Activated CD4-positive, alpha-beta memory T cell treated with anti-CD3 and anti-CD28 coated beads for 36 hours (primary cell): ENCODE data around the gene ST6GALNAC3. TPM values are rescaled to one million over a fixed set of nuclear protein-coding genes. Genes with fewer than 3 reads are reported as not detected.
A peak's percentile ranks its signal among the peaks of the same experiment; 100 is the strongest.
"Not testable (repeated sequence)": the region's sequence is repeated elsewhere in the genome, so short reads cannot be mapped to it uniquely, and the experiment has no call there.

Source experiments
- CTCF ChIA-PET: fragments of 350-600 bp; sonication (Branson Sonifier 250); formaldehyde crosslinking; loops from one replicate; lab custom pipeline; 2021; ENCODE audit warnings: antibody characterized with exemption, inconsistent platforms; lab: Charles Lee
- POLR2A ChIA-PET: fragments of 350-600 bp; sonication (Branson Sonifier 250); formaldehyde crosslinking; loops from one replicate; lab custom pipeline; 2021; ENCODE audit warnings: antibody characterized with exemption; lab: Charles Lee
- DNase-seq: peaks from one replicate; pipeline ENCODE4 v3.0.0-alpha.2; 2020
- H3K27ac Mint-ChIP-seq: one replicate; pipeline ENCODE4 v1.8.0; 2021; ENCODE audit warnings: mixed read lengths
- H3K27me3 Mint-ChIP-seq: one replicate; pipeline ENCODE4 v1.8.0; 2021; ENCODE audit warnings: mixed read lengths
- H3K36me3 Mint-ChIP-seq: one replicate; pipeline ENCODE4 v1.8.0; 2021; ENCODE audit warnings: mixed read lengths
- H3K4me1 Mint-ChIP-seq: one replicate; pipeline ENCODE4 v1.8.0; 2021; ENCODE audit warnings: low read depth, mixed read lengths
- H3K4me3 Mint-ChIP-seq: one replicate; pipeline ENCODE4 v1.8.0; 2021; ENCODE audit warnings: mild to moderate bottlenecking, mixed read lengths
- H3K9me3 Mint-ChIP-seq: one replicate; pipeline ENCODE4 v1.8.0; 2021; ENCODE audit warnings: mixed read lengths
- intact Hi-C: fragments of 100-400 bp; cut with micrococcal nuclease; formaldehyde crosslinking; loops from one replicate; pipeline ENCODE4 v1.15.1; 2023
- total RNA-seq, 2 experiments: library from RNA; stranded (reverse); gene quantifications; one replicate each; pipeline ENCODE4 v1.2.3, GENCODE V29; 2021

The ST6GALNAC3 gene
- total RNA-seq, 2 experiments from 2014 or later, result 0.26 to 0.41 TPM

- CTCF ChIA-PET, H3K27ac Mint-ChIP-seq, H3K36me3 Mint-ChIP-seq, H3K4me1 Mint-ChIP-seq, H3K27me3 Mint-ChIP-seq, intact Hi-C loops, DNase-seq, H3K4me3 Mint-ChIP-seq, POLR2A ChIA-PET: not testable (repeated sequence)
- H3K9me3 Mint-ChIP-seq, result peaks cover 13% of the 10 kb centered on the region
These were observed 168.0 kb downstream of the ST6GALNAC3 start for GRCh38 chr1:76242587-76242986.

DNA sequence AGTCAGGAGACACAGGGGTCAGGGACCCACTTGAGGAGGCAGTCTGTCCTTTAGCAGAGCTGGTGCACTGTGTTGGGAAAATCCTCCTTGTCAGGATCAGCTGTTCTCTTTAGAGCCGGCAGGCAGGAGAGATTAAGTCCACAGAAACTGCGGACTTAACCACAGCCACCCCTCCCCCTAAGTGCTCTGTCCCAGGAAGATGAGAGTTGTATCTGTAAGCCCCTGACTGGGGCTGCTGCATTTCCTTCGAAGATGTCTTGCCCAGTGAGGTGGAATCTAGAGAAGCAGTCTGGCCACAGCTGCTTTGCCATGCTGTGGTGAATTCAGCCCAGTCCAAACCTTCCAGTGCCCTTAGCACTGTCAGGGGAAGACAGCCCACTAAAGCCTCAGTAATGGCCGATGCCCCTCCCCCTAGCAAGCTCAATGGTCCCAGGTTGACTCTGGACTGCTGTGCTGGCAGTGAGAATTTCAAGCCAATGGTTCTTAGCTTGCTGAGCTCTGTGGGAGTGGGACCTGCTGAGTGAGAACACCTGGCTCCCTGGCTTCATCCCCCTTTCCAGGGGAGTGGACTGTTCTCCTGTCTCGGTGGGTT lies 172.8 kb downstream of the ST6GALNAC3 start:
- no peaks in the 10 kb centered on the region for H3K4me1 Mint-ChIP-seq
- intact Hi-C loops, result no loop called here
- H3K27me3 Mint-ChIP-seq, result no peaks in the 10 kb centered on the region
- POLR2A ChIA-PET, result no interaction called here
- peaks cover 13% of the 10 kb centered on the region for H3K9me3 Mint-ChIP-seq
- DNase-seq, result no peak
- no peak overlapping the region for H3K27ac Mint-ChIP-seq
- CTCF ChIA-PET, result no interaction called here
- no peak overlapping the region for H3K4me3 Mint-ChIP-seq
- peaks cover 3% of the 10 kb centered on the region for H3K36me3 Mint-ChIP-seq

GRCh38 chr1:76250271-76250670 lies 175.7 kb downstream of the ST6GALNAC3 start:
- CTCF ChIA-PET, result no interaction called here
- POLR2A ChIA-PET, result no interaction called here

DNA sequence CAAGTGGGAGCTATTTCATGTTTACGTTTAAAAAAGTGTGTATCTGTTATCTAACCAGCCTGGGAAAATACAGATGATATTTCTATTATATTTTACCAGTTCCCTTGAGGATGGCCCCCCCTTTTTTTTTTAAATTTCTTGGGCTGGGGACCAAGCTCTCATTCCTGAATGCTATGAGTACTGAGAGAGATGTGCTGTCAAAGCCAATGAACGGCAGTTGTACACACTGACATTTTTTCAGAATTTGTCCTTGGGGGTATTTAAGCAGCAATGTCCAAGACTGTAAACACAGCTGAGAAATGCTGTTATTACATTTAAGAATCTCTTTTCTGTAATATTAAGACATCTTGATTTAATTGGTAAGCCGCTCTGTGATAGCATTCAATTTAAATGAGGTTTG lies 177.9 kb downstream of the ST6GALNAC3 start:
- no peaks in the 10 kb centered on the region for H3K36me3 Mint-ChIP-seq
- ChIA-PET POLR2A (no interaction called here), CTCF (no interaction called here)
- DNase-seq, result no peak
- no peak overlapping the region for H3K27ac Mint-ChIP-seq
- H3K4me1 Mint-ChIP-seq, result peaks cover 27% of the 10 kb centered on the region
- no peaks in the 10 kb centered on the region for H3K27me3 Mint-ChIP-seq
- intact Hi-C loops, result no loop called here
- no peaks in the 10 kb centered on the region for H3K9me3 Mint-ChIP-seq
- H3K4me3 Mint-ChIP-seq, result no peak overlapping the region

More at GRCh38 chr1:76250271-76250670, 175.7 kb downstream of the ST6GALNAC3 start:
- H3K36me3 Mint-ChIP-seq, result no peaks in the 10 kb centered on the region
- H3K27me3 Mint-ChIP-seq, result no peaks in the 10 kb centered on the region
- intact Hi-C loops, result no loop called here
- peaks cover 13% of the 10 kb centered on the region for H3K4me1 Mint-ChIP-seq
- no peak for DNase-seq
- no peak overlapping the region for H3K27ac Mint-ChIP-seq
- H3K9me3 Mint-ChIP-seq, result no peaks in the 10 kb centered on the region
- no peak overlapping the region for H3K4me3 Mint-ChIP-seq

DNA sequence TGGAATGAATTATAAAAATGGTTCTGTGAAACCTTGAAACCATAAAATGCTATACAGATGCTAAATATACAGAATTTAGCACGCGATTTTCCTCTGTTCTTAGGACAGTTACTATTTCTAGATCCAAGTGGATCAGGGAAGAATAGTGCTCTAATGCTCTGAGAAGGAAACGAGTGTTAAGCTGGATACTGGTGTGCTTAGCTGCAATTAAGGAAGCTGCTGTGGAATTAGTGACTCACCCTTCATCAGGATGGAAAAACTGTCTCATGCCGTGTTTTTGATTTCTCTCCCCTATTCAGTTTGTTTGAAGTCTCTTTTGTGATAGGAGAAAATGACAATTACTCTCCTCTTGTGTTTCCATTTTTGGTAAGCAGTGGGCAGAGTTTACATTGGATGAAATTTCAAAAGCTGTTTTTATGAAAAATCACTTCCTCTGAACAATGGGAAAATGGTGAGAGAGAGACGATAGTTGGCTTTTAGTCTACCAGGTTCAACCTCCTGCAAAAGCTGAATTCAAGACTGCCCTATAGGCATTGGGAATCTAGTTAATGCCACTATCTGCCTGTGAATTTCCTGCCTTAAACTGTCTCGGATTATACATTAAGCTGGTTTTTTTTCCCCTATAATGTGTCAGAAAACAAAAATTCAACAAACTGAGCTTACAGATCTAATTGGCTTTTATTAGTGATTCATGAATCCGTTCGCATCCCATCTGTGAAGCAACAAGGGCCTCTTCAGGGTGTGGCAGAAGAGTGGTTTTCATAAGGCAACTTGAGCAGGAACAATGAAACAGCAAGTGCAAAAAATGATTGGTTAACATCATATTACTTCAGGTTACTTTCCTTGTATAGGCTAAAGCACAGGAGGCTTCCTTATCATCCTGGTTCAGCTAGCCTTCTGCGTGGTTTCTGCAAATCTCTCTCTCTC lies 179.8 kb downstream of the ST6GALNAC3 start:
- intact Hi-C loops, result loop anchor here (2.0 kb wide), 1 partner anchor 14 kb away; no protein-coding TSS in a partner anchor
- no peaks in the 10 kb centered on the region for H3K36me3 Mint-ChIP-seq
- H3K4me3 Mint-ChIP-seq, result no peak overlapping the region
- H3K27ac Mint-ChIP-seq, result no peak overlapping the region
- DNase-seq, result no peak
- H3K27me3 Mint-ChIP-seq, result no peaks in the 10 kb centered on the region
- peaks cover 40% of the 10 kb centered on the region for H3K4me1 Mint-ChIP-seq
- no peaks in the 10 kb centered on the region for H3K9me3 Mint-ChIP-seq
- POLR2A ChIA-PET, result interaction anchor here (0.6 kb wide), 1 partner anchor 29 kb away, joined by 3 read pairs; no protein-coding TSS in a partner anchor
- CTCF ChIA-PET, result interaction anchor here (0.7 kb wide), 1 partner anchor 100 kb away, joined by 4 read pairs; no protein-coding TSS in a partner anchor

- Mint-ChIP-seq H3K36me3 (no peaks in the 10 kb centered on the region), H3K27me3 (no peaks in the 10 kb centered on the region), H3K4me3 (no peak overlapping the region), H3K9me3 (no peaks in the 10 kb centered on the region), H3K27ac (no peak overlapping the region), H3K4me1 (peaks cover 53% of the 10 kb centered on the region)
- ChIA-PET POLR2A (no interaction called here), CTCF (no interaction called here)
- no peak for DNase-seq
- intact Hi-C loops, result loop anchor here (1.0 kb wide), 1 partner anchor 36 kb away; no protein-coding TSS in a partner anchor
These were observed 182.0 kb downstream of the ST6GALNAC3 start for GRCh38 chr1:76256289-76257223.

DNA sequence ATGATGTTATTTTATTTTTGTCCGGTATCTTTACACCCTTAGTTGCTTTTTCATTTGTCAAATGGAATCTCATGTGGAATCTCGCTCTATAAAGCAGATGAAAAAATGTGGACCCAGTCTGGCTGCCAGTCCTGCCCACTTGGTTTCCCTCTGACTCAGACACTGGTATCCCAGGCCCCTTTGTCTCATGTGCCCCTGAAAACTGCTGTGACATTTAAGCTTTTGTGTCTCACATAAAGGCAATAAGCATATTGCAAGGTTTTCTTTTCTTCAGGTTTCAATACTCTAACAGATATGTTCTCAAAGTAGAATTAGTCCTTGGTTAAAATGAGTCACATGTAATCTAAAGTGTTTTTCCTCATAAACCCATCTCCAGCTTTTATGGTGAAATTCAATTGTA lies 183.3 kb downstream of the ST6GALNAC3 start:
- ChIA-PET CTCF (no interaction called here), POLR2A (no interaction called here)
- intact Hi-C loops, result loop anchor here (1.0 kb wide), 1 partner anchor 11 kb away; no protein-coding TSS in a partner anchor
- H3K36me3 Mint-ChIP-seq, result no peaks in the 10 kb centered on the region
- H3K4me1 Mint-ChIP-seq, result peaks cover 53% of the 10 kb centered on the region
- no peaks in the 10 kb centered on the region for H3K27me3 Mint-ChIP-seq
- no peaks in the 10 kb centered on the region for H3K9me3 Mint-ChIP-seq
- DNase-seq, result no peak
- H3K27ac Mint-ChIP-seq, result peak overlapping the region; percentile 35
- no peak overlapping the region for H3K4me3 Mint-ChIP-seq

- no peaks in the 10 kb centered on the region for H3K9me3 Mint-ChIP-seq
- CTCF ChIA-PET, result no interaction called here
- H3K36me3 Mint-ChIP-seq, result no peaks in the 10 kb centered on the region
- no peaks in the 10 kb centered on the region for H3K27me3 Mint-ChIP-seq
- DNase-seq, result no peak
- intact Hi-C loops, result no loop called here
- no peak overlapping the region for H3K27ac Mint-ChIP-seq
- POLR2A ChIA-PET, result no interaction called here
- no peak overlapping the region for H3K4me3 Mint-ChIP-seq
- H3K4me1 Mint-ChIP-seq, result peaks cover 48% of the 10 kb centered on the region
These were observed 184.7 kb downstream of the ST6GALNAC3 start for GRCh38 chr1:76259270-76259669.

DNA sequence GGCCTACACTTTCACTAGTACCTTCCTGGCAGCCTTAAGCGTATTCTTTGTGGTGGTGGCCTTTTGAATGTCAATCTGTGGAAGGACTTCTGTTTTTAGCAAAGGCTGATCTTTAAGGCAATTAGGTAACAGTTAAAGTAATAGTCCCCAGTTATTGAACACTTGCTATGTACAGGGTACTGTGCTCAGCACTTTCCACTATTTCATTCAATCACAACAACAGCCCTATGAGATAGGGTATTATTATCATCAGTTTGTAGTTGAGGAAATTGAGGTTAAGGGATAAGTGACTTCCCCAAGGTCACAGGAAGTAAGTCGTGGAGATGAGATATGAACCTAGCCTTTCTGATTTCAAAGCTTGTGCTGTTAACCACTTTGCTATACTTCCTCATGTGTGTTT lies 185.7 kb downstream of the ST6GALNAC3 start:
- POLR2A ChIA-PET, result interaction anchor here (0.5 kb wide), 1 partner anchor 106 kb away, joined by 3 read pairs; no protein-coding TSS in a partner anchor
- CTCF ChIA-PET, result no interaction called here
- intact Hi-C loops, result loop anchor here (10.0 kb wide), 1 partner anchor 475 kb away; the partner anchor contains the start of gene RABGGTB
- no peak overlapping the region for H3K27ac Mint-ChIP-seq
- DNase-seq, result no peak
- no peak overlapping the region for H3K4me3 Mint-ChIP-seq
- peaks cover 40% of the 10 kb centered on the region for H3K4me1 Mint-ChIP-seq
- H3K9me3 Mint-ChIP-seq, result no peaks in the 10 kb centered on the region
- no peaks in the 10 kb centered on the region for H3K27me3 Mint-ChIP-seq
- H3K36me3 Mint-ChIP-seq, result no peaks in the 10 kb centered on the region

- DNase-seq, result no peak
- ChIA-PET CTCF (no interaction called here), POLR2A (no interaction called here)
- intact Hi-C loops, result loop anchor here (10.0 kb wide), 1 partner anchor 478 kb away; the partner anchor contains the start of gene RABGGTB
- H3K4me3 Mint-ChIP-seq, result no peak overlapping the region
- no peaks in the 10 kb centered on the region for H3K36me3 Mint-ChIP-seq
- peaks cover 35% of the 10 kb centered on the region for H3K4me1 Mint-ChIP-seq
- no peaks in the 10 kb centered on the region for H3K27me3 Mint-ChIP-seq
- no peak overlapping the region for H3K27ac Mint-ChIP-seq
- H3K9me3 Mint-ChIP-seq, result no peaks in the 10 kb centered on the region
These were observed 188.1 kb downstream of the ST6GALNAC3 start for GRCh38 chr1:76262601-76263000.

DNA sequence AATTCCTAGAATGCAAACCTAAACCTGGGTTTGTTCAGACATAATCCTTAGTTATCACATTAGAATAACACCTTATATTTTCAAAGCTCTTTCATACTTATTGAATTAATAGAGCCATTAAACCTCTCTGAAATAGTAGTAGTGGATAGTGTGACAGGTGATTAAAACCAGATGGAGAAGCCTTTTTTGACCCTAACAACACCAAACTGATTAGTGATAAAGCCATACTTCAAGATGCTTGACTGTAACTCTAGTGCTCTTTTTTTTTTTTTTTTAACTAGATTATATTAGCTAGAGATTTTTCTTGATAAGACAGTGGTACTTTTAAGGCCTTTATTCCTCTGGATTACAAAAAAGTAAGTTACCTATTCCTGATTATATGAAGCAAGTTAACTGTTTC lies 190.1 kb downstream of the ST6GALNAC3 start:
- ChIA-PET CTCF (no interaction called here), POLR2A (no interaction called here)
- no peak overlapping the region for H3K4me3 Mint-ChIP-seq
- no peak overlapping the region for H3K27ac Mint-ChIP-seq
- no peaks in the 10 kb centered on the region for H3K27me3 Mint-ChIP-seq
- no peak for DNase-seq
- intact Hi-C loops, result loop anchor here (10.0 kb wide), 1 partner anchor 480 kb away; the partner anchor contains the start of gene RABGGTB
- H3K36me3 Mint-ChIP-seq, result no peaks in the 10 kb centered on the region
- H3K4me1 Mint-ChIP-seq, result peaks cover 42% of the 10 kb centered on the region
- no peaks in the 10 kb centered on the region for H3K9me3 Mint-ChIP-seq
